Measurements from ENCODE around the gene C19orf81.

The C19orf81 gene

GRCh38 chr19:50679177-50680125 is 30.2 kb downstream of the C19orf81 start:
- peak; percentile 39 to 48 for DNase-seq (ENCODE audit: low read depth in 2 of 2, low spot score in 1 of 2)

- no peak for DNase-seq (ENCODE audit: low read depth in 2 of 2, low spot score in 1 of 2)
These were observed 37.2 kb downstream of the C19orf81 start for GRCh38 chr19:50686310-50687032.

GRCh38 chr19:50688766-50689165 is 39.5 kb downstream of the C19orf81 start:
- DNase-seq (ENCODE audit: low read depth in 2 of 2, low spot score in 1 of 2), result no peak

GRCh38 chr19:50690439-50690838 is 41.2 kb downstream of the C19orf81 start:
- DNase-seq (ENCODE audit: low read depth in 2 of 2, low spot score in 1 of 2), result no peak

- DNase-seq (ENCODE audit: low read depth in 2 of 2, low spot score in 1 of 2), result no peak
These were observed 44.1 kb downstream of the C19orf81 start for GRCh38 chr19:50693064-50693975.

- DNase-seq (ENCODE audit: low read depth in 2 of 2, low spot score in 1 of 2), result no peak
These were observed 45.5 kb downstream of the C19orf81 start for GRCh38 chr19:50694815-50695145.

GRCh38 chr19:50695251-50696093 is 46.2 kb downstream of the C19orf81 start:
- DNase-seq (ENCODE audit: low read depth in 2 of 2, low spot score in 1 of 2), result no peak

- DNase-seq (ENCODE audit: low read depth in 2 of 2, low spot score in 1 of 2), result no peak
These were observed 46.8 kb downstream of the C19orf81 start for GRCh38 chr19:50696094-50696483.

- DNase-seq (ENCODE audit: low read depth in 2 of 2, low spot score in 1 of 2), result no peak
These were observed 48.3 kb downstream of the C19orf81 start for GRCh38 chr19:50697414-50698124.

GRCh38 chr19:50701367-50701985 is 52.2 kb downstream of the C19orf81 start:
- DNase-seq (ENCODE audit: low read depth in 2 of 2, low spot score in 1 of 2), result no peak

GRCh38 chr19:50702158-50702870 is 53.1 kb downstream of the C19orf81 start:
- no peak for DNase-seq (ENCODE audit: low read depth in 2 of 2, low spot score in 1 of 2)

- no peak for DNase-seq (ENCODE audit: low read depth in 2 of 2, low spot score in 1 of 2)
These were observed 53.9 kb downstream of the C19orf81 start for GRCh38 chr19:50702871-50703829.

GRCh38 chr19:50703915-50704796 is 54.9 kb downstream of the C19orf81 start:
- DNase-seq (ENCODE audit: low read depth in 2 of 2, low spot score in 1 of 2), result no peak

- DNase-seq (ENCODE audit: low read depth in 2 of 2, low spot score in 1 of 2), result peak in 1 of 2 donors; percentile 7
These were observed 56.3 kb downstream of the C19orf81 start for GRCh38 chr19:50705422-50706019.

GRCh38 chr19:50706387-50706786 is 57.1 kb downstream of the C19orf81 start:
- DNase-seq (ENCODE audit: low read depth in 2 of 2, low spot score in 1 of 2), result no peak

All from stimulated activated CD8-positive, alpha-beta memory T cell treated with anti-CD3 and anti-CD28 coated beads, Interleukin-4, amount 100 ng/mL, for 1 hour (primary cell).